ENCODE results near the gene TPRG1.

TPRG1 gene

DNA sequence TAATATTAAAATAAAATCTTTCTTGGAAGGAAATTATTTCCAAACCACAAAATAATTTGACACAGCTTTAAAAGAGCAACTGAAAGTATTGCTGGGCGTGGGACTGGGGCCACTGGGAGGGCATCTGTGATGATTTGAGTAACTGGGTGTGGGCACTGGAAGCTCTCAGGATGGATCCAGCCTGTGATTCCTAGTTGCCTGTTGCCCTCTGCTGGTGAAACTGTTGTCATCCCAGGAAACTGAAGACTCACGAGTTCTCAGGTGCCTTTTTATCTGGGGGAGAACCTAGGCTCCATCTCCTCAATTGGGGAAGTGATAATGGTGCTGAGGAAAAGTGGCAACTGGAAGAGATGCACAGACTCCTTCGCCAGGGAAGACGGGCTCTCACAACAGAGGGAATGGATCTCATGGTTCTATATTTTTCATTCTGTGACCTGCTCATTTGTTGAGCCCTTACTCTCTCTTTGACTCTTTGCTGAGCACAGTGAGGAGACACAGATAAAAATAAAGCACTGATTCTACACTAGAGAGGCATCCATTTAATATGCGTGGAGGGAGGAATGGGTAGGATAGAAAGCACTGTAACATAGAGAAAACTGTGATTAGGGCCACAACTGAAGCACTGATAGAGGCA lies 61.6 kb downstream of the TPRG1 start:
- DNase-seq = peak; percentile 9

GRCh38 chr3:189235214-189235613 lies 63.4 kb downstream of the TPRG1 start:
- DNase-seq = no peak

DNA sequence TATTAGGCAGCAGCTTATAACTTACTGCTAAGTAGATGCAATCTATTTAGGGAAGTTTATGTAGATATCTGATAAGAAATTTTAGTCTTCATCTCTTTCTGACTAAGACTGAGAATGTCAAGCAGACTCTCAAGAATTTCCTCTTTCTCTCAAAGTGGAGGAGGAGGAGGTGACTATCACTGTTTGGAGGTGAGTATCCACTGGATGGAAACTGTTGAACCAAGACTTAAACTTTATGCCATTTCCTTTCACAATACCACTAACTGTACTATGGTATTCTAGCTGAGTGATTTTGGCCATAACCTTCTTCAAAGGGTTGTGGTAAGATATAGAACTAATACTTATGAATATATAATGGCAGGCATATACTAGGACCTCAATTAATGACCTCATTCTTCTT lies 64.6 kb downstream of the TPRG1 start:
- no peak for DNase-seq

- DNase-seq = no peak
Measured at GRCh38 chr3:189237526-189237925, 65.8 kb downstream of the TPRG1 start.

DNA sequence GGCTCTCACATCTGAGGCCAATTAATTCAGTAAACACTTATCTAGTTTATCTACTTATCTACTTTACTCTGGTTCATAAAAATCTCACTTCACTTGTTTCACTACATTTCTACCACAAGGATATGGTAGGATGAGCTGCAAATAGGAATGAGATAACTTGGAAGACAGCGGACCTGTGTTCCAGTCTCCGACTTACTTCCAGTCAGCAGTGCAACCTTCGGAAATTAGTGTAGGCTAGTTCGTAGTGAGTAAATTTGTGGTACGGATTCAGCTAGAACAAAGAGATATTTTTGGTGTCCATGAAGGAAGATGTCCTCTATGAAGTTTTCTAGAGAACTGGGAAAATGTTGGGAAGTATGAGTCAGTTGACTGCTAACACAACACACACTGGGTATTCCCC lies 66.3 kb downstream of the TPRG1 start:
- no peak for DNase-seq

DNA sequence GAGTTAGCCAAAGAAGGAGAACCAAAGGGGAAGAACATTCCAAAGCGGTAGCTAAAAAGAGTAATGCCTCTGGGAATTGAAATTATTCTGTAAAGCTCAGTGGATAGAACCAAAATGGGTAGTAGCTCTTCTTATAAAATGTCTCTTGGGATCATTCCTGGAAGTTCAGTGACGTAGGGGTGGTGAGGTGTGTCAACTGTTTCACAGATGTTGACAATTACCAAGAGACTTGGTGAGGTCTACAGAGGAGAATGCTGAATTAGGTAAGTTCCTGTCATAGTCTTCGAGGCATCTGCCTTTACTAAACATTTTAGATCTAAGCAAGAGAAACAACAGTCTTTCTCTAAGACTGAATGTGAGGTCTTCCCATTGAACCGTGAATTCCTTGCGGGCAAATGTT lies 67.8 kb downstream of the TPRG1 start:
- no peak for DNase-seq

DNA sequence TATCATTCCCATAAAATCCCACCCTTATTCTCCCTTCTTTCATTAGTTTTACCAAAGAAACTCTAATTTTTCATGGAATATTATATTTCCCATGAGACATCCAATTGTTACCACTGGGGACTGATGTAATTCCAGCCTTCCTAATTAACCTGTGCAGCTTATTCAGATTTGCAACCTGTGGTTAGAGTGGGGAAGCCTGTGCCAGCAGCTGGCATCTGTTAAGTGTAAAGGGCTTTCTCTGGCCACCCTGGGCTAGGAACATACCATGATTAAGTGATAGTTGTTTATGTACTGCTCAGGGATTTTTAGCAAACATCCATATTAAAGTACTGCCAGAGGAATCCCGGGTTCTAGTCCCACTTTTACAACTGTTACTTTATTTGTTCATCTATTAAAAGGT lies 78.2 kb downstream of the TPRG1 start:
- DNase-seq = no peak

GRCh38 chr3:189258261-189258660 lies 86.5 kb downstream of the TPRG1 start:
- no peak for DNase-seq

DNA sequence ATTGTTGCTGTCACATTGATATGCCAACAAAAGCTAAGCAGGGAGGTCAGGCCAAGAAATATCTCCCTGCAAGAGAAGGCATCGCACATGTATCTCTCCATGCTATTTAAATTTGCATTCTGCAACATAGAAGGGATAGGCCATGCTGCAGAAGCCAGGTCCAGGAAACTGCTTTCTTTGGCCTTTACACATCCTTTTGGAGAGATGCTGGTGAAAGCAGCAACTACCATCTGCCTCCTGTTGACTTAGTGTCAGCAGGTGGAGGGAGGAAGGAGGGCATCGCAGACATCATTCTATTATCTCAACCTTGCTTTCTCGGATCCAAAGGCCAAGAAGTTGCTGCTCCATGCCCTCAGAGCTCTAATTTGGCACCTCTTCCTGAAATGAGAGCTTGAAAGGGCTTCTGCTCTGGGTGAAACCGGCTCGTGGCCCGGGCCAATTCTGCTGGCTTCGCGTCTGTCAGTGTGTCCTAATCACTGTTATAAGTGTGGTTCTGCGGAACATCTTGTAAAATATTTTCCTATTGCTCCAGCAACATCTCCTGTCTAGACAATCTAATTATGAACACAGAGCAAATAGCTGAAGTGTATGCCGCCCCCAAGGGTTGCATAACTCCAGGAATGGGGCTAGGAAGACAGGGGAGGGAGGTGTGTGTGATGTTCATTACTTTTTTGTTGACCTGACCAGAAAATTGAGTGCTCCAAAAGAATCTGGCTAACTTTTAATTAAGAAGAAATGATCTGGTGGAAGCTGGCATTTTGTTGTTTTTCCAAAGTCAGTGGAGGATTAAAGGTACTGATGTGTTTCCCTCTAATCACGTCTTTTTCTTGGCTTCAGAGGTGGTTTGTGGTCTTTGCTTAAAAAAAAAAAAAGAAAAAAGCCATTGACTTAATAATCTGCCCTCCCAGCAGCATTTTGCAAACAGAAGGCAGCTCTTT lies 89.1 kb downstream of the TPRG1 start:
- no peak for DNase-seq

GRCh38 chr3:189262746-189263145 lies 91.0 kb downstream of the TPRG1 start:
- DNase-seq = no peak

DNA sequence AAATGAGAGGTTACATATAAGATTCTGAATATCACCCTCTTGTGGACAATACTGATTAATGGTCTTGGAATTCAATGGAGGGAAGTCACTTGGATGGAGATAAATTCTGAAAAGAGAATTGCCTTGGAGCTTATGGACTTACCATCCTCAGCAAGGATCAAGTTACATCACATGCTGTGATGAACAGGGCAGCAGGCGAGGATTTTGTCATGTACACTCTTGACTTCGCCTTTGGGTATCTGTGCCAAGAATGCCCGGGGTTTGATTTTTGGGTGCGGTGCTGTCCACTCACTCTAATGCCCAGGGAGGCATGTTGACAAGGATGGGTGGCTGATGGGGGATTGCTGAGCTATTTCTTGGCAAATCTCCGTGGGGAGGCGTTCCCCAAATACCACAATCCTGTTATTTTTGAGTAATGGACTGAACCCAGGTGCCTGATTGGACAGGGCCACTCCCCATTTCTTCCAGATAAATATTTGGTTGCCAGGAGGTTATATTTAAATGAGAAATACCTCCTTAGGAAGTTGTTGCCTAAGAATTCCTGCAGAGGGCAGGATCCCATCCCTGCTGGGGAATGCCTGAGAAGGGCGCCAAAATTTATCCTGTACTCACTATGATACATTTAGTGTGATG lies 96.3 kb downstream of the TPRG1 start:
- DNase-seq = no peak

DNA sequence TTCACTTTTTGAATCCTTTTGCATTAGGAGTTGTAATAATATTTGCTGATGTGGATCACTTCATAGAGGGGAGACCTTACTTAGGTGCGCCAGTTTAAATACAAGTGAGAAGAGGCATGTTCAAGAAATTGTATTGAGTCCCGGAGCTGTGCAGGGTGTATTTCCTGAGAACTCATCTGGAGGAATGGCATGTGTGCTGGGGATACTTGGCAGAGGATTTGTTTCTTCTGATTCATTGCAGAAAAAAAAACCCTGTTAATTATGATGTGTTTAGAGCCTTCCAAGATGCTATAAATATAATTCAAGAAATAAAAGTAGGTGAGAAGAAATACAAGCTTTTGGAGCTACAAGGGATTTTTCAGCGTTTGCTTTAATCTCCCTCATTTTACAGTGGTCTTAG lies 97.6 kb downstream of the TPRG1 start:
- no peak for DNase-seq

DNA sequence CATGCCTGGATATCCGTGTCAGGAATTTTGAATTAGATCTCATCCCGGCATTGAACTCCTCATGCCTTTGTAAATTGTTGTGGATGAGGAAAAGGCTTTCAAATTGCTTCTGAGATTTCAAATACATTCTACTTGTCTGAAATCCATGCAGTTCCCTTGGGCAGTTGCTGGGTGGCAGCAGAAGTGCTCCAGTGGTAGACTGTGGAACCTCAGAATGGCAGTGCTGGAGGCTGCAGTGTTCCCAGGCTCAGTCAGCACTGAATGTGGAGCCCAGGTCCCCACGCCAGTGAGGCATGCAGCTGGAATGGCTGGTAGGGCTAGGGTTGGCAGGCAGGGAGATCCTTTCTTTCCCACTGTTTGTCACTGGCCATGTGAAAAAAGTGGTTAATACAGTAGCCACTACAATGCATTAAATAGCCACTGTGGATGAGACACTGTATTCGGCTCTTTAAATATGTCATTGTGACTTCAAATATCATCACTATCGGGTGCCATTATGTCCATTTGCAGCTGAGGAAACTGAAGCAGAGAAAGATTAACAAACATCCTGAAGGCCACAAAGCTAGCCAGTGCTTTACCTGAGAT lies 98.6 kb downstream of the TPRG1 start:
- DNase-seq = peak; percentile 35

- DNase-seq = peak; percentile 26
Measured at GRCh38 chr3:189272500-189273119, 100.8 kb downstream of the TPRG1 start.

DNA sequence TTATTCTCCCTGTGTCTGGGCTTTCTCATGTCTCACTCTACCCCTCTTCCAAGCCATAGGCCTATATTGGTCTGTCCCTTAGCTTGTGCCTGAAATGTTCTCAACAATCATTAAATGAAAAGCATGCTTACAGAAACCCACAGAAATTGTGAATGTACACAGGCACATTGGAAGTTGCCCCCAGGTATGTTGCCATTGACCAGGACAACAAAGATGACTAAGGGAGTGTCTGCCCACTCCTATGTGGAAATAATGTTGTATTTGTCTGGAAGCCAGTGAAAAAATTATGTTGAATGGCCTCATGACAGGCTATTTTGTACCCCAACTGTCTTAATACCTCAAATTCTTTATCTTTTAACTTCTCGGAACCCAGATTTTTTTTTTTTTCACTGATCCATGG lies 102.0 kb downstream of the TPRG1 start:
- no peak for DNase-seq

- DNase-seq = no peak
Measured at GRCh38 chr3:189275182-189275581, 103.4 kb downstream of the TPRG1 start.

DNA sequence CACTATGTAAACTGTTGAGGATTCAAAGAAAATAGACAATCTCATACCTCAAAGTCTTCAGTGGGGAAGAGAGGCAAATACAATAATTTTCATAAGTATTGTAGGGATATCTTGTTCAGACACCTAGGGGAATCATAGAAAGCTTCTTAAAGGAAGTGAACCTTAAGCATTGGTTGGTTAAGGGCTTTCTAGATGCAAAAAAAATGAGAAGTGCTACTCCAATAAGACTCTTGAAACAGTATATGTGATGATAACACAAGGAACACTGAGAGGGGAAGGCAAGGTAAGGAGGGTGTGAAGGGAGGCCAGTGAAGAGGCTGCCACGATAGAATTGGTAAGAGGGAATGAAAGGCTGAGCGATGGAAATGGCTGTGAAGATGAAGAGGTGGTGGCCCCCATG lies 104.1 kb downstream of the TPRG1 start:
- DNase-seq = no peak

GRCh38 chr3:189276444-189277219 lies 104.9 kb downstream of the TPRG1 start:
- no peak for DNase-seq

DNA sequence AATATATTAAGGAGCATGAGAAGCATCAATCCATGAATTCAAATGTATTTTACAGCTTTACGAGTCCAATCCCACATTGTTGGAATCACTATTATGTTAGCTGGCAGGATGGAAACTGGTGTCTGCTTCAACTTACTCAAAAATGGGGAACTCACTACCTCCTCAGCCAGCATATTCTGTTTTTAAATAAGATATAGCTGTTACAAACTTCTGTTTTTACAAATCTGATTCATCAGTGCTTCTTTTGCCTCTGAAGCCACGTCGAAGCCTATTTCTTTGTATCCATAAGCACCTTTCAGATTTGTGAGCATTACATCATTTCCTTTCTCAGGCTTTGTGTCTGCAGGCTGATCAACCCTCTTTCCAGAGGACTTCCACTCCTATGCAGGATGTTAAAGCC lies 105.9 kb downstream of the TPRG1 start:
- no peak for DNase-seq

DNA sequence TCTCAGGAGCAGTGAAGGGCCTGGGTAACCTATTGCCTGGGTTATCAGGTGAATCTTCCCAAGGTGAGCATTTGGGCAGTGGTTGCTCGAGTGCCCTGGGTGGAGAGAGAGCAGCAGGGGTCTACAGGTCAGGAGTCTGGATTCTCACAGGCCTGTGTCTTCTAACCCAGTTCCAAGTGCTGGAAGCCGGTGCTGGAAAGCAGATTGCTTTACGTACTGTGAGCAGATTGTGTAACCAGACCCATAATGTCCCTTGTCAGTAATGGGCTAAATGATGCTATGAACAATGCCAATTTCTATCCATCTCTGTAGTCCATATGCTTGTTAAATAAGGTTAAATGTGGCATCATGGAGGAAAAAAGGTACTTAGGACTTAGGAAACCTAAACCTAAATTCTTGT lies 106.5 kb downstream of the TPRG1 start:
- no peak for DNase-seq

GRCh38 chr3:189282189-189282588 lies 110.4 kb downstream of the TPRG1 start:
- no peak for DNase-seq

DNA sequence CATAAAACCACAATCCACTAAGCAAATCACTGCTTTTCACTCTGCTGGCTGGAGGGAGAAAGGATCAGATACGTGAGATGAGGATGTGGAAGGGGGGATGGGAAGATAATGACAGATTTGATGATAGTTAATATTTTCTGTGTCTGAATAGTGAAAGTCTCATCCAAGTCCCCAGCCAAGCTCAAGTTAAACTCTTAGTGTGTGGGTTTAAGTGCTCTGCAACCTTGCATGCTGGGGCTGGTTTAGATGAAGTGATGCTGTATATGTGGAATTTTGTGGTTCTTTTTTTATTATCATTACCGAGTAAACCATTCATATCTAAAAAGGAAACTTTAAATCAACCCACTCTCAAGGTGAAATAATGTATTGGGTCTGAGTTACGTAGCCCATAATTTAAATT lies 111.0 kb downstream of the TPRG1 start:
- no peak for DNase-seq
